NCI-H748 treated with DMSO at 0.1 percent for 48 hours (cell line): ENCODE data around the gene UPK3BL2.
"Not testable (repeated sequence)": the region's sequence is repeated elsewhere in the genome, so short reads cannot be mapped to it uniquely, and the experiment has no call there.

Experiments used
- DNase-seq: peaks from one replicate; lab custom pipeline; 2025; lab: John Stamatoyannopoulos, UW

Gene UPK3BL2

GRCh38 chr7:102494026-102494425 lies 49.5 kb downstream of the UPK3BL2 start:
- DNase-seq = not testable (repeated sequence)

- DNase-seq = not testable (repeated sequence)
Measured at GRCh38 chr7:102493220-102493935, 50.1 kb downstream of the UPK3BL2 start.

GRCh38 chr7:102490529-102491075 lies 52.9 kb downstream of the UPK3BL2 start:
- not testable (repeated sequence) for DNase-seq
